ENCODE measurements around the gene SLC26A3. TPM values are rescaled to one million over a fixed set of nuclear protein-coding genes. Genes with fewer than 3 reads are reported as not detected.

Gene SLC26A3
- total RNA-seq, 1 donor from 2014 or later = not detected

- no peaks in the 10 kb centered on the region for H3K27me3 ChIP-seq (ENCODE audit: control insufficient read depth, insufficient read depth, low read length)
- H3K4me3 ChIP-seq (ENCODE audit: low read depth, low read length) = no peak overlapping the region
- no peaks in the 10 kb centered on the region for H3K36me3 ChIP-seq (ENCODE audit: control insufficient read depth, insufficient read depth, low read length)
- FAIRE-seq (no peak), DNase-seq (ENCODE audit: low read depth) (no peak)
- no peak for TF ChIP-seq CTCF (IDR thresholded peaks at IDR 0.05; ENCODE audit: insufficient read depth, low read length, severe bottlenecking)
Measured at GRCh38 chr7:107782374-107782773, 20.6 kb downstream of the SLC26A3 start.

GRCh38 chr7:107779647-107780099, 23.4 kb downstream of the SLC26A3 start:
- no peaks in the 10 kb centered on the region for H3K36me3 ChIP-seq (ENCODE audit: control insufficient read depth, insufficient read depth, low read length)
- TF ChIP-seq CTCF (IDR thresholded peaks at IDR 0.05; ENCODE audit: insufficient read depth, low read length, severe bottlenecking) = no peak
- H3K27me3 ChIP-seq (ENCODE audit: control insufficient read depth, insufficient read depth, low read length) = no peaks in the 10 kb centered on the region
- FAIRE-seq (no peak), DNase-seq (ENCODE audit: low read depth) (no peak)
- no peak overlapping the region for H3K4me3 ChIP-seq (ENCODE audit: low read depth, low read length)

GRCh38 chr7:107778283-107778682, 24.7 kb downstream of the SLC26A3 start:
- Histone ChIP-seq H3K4me3 (ENCODE audit: low read depth, low read length) (no peak overlapping the region), H3K27me3 (ENCODE audit: control insufficient read depth, insufficient read depth, low read length) (no peaks in the 10 kb centered on the region), H3K36me3 (ENCODE audit: control insufficient read depth, insufficient read depth, low read length) (no peaks in the 10 kb centered on the region)
- no peak for TF ChIP-seq CTCF (IDR thresholded peaks at IDR 0.05; ENCODE audit: insufficient read depth, low read length, severe bottlenecking)
- no peak for DNase-seq (ENCODE audit: low read depth)
- FAIRE-seq = no peak

- no peak for TF ChIP-seq CTCF (IDR thresholded peaks at IDR 0.05; ENCODE audit: insufficient read depth, low read length, severe bottlenecking)
- Histone ChIP-seq H3K4me3 (ENCODE audit: low read depth, low read length) (no peak overlapping the region), H3K36me3 (ENCODE audit: control insufficient read depth, insufficient read depth, low read length) (no peaks in the 10 kb centered on the region), H3K27me3 (ENCODE audit: control insufficient read depth, insufficient read depth, low read length) (no peaks in the 10 kb centered on the region)
- FAIRE-seq = no peak
- no peak for DNase-seq (ENCODE audit: low read depth)
Measured at GRCh38 chr7:107777702-107778101, 25.3 kb downstream of the SLC26A3 start.

- no peak for DNase-seq (ENCODE audit: low read depth)
- Histone ChIP-seq H3K27me3 (ENCODE audit: control insufficient read depth, insufficient read depth, low read length) (no peaks in the 10 kb centered on the region), H3K36me3 (ENCODE audit: control insufficient read depth, insufficient read depth, low read length) (no peaks in the 10 kb centered on the region), H3K4me3 (ENCODE audit: low read depth, low read length) (no peak overlapping the region)
- no peak for TF ChIP-seq CTCF (IDR thresholded peaks at IDR 0.05; ENCODE audit: insufficient read depth, low read length, severe bottlenecking)
- no peak for FAIRE-seq
Measured at GRCh38 chr7:107773027-107773426, 30.0 kb downstream of the SLC26A3 start.

- no peaks in the 10 kb centered on the region for H3K27me3 ChIP-seq (ENCODE audit: control insufficient read depth, insufficient read depth, low read length)
- DNase-seq (ENCODE audit: low read depth) (peak; percentile 58), FAIRE-seq (no peak)
- no peak overlapping the region for H3K4me3 ChIP-seq (ENCODE audit: low read depth, low read length)
- TF ChIP-seq CTCF (IDR thresholded peaks at IDR 0.05; ENCODE audit: insufficient read depth, low read length, severe bottlenecking) = no peak
- no peaks in the 10 kb centered on the region for H3K36me3 ChIP-seq (ENCODE audit: control insufficient read depth, insufficient read depth, low read length)
Measured at GRCh38 chr7:107768263-107768662, 34.8 kb downstream of the SLC26A3 start.

All from bronchial epithelial cell (primary cell).